Measurements from ENCODE around the gene GAPDHS. TPM values are rescaled to one million over a fixed set of nuclear protein-coding genes. Genes with fewer than 3 reads are reported as not detected.

The GAPDHS gene
- total RNA-seq, 1 donor from 2014 or later: not detected

DNA sequence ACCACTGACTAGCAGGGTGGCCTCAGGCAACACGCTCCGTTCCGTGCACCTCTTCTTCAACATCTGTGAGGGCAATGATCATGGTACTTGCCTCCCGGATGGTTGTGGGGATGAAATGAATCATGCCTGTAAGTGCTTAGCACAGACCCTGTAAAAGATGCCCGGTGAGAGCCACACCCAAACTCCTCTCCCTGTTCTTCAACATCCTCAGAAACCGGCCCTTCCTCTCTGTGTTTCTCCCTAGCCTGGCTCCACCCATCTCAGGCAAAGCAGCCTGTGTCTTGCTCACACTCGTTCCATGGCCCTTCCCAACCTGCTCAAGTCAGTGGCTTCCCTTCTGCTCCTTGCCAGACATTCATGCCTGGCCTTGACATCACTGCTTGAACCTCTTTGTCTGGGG, 14.0 kb upstream of the GAPDHS start:
- H3K4me1 Mint-ChIP-seq (ENCODE audit: low read depth, unreplicated experiment): no peaks in the 10 kb centered on the region
- peaks cover 6% of the 10 kb centered on the region for H3K9me3 Mint-ChIP-seq (ENCODE audit: unreplicated experiment)
- DNase-seq: no peak
- H3K36me3 Mint-ChIP-seq (ENCODE audit: unreplicated experiment): no peaks in the 10 kb centered on the region
- H3K27me3 Mint-ChIP-seq (ENCODE audit: unreplicated experiment): peaks cover 10% of the 10 kb centered on the region
- TF ChIP-seq CTCF (IDR thresholded peaks at IDR 0.05; ENCODE audit: partially characterized antibody, unreplicated experiment): no peak
- H3K4me3 Mint-ChIP-seq (ENCODE audit: unreplicated experiment): no peak overlapping the region
- no peak overlapping the region for H3K27ac Mint-ChIP-seq (ENCODE audit: unreplicated experiment)

- H3K27ac Mint-ChIP-seq (ENCODE audit: unreplicated experiment): no peak overlapping the region
- no peaks in the 10 kb centered on the region for H3K4me1 Mint-ChIP-seq (ENCODE audit: low read depth, unreplicated experiment)
- peaks cover 5% of the 10 kb centered on the region for H3K9me3 Mint-ChIP-seq (ENCODE audit: unreplicated experiment)
- DNase-seq: no peak
- H3K4me3 Mint-ChIP-seq (ENCODE audit: unreplicated experiment): no peak overlapping the region
- H3K27me3 Mint-ChIP-seq (ENCODE audit: unreplicated experiment): peaks cover 7% of the 10 kb centered on the region
- no peak for TF ChIP-seq CTCF (IDR thresholded peaks at IDR 0.05; ENCODE audit: partially characterized antibody, unreplicated experiment)
- H3K36me3 Mint-ChIP-seq (ENCODE audit: unreplicated experiment): no peaks in the 10 kb centered on the region
Measured at GRCh38 chr19:35521124-35521743, 12.0 kb upstream of the GAPDHS start.

DNA sequence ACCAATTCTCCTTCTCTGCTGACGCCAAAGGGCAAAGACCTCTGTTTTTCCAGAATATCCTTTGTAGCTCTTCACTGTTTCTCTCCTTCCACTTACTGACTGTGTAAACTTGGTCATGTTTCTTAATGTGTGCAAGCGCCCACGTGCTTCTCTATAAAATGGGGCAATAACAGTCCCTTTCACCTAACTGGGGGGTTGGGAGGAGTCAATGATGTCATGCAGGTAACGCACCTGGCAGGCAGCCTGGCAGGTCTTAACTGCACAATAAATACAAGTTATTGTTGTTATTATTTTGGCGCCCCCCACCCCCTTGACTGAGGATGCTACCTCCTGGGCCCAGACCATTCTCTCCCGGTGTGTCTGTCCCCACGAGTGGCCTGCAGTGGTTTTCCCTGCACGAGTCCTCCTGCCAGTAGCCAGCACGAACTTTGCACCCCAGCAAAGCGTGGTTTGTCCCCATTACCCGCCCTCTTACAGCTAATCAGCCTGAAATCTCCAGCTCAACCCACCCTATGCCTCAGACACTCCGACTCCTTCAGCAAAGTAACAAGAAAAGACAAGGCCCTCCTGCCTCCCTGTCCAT, 10.4 kb upstream of the GAPDHS start:
- no peak for DNase-seq
- Mint-ChIP-seq H3K4me3 (ENCODE audit: unreplicated experiment) (no peak overlapping the region), H3K27ac (ENCODE audit: unreplicated experiment) (no peak overlapping the region), H3K4me1 (ENCODE audit: low read depth, unreplicated experiment) (no peaks in the 10 kb centered on the region), H3K9me3 (ENCODE audit: unreplicated experiment) (peaks cover 1% of the 10 kb centered on the region), H3K36me3 (ENCODE audit: unreplicated experiment) (no peaks in the 10 kb centered on the region), H3K27me3 (ENCODE audit: unreplicated experiment) (peaks cover 4% of the 10 kb centered on the region)
- TF ChIP-seq CTCF (IDR thresholded peaks at IDR 0.05; ENCODE audit: partially characterized antibody, unreplicated experiment): no peak

DNA sequence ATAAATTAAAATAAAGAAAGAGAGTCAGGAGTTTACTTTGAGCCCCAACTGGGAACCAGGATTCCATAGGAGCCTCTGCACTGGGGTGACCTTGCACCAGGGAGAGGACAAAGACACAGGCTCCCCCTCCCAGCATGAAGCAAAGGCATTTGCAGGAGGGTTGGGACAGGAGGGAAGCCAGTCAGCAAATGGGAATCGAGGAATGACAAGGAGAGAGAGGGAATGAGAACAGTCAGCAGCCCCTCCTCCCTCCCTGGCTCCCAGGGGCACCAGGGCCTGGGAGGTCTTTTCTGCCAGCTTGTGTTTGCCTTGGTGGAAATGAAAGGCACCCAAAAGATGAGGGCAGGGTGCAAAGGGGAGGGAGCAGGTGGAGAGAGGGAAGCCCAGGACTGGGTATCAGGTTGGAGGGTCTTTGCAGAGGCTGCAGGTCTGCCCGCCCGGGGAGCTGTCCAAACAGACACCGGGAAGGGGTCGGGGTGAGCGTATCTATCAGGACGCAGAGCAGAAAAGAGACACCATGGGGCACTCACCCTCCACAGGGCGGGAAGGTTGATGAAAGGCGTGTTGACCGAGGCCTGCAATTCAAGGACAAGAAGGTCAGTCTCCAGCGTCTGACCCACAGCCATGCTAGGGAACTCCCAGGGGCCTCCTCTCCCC, 8.9 kb upstream of the GAPDHS start:
- no peak for TF ChIP-seq CTCF (IDR thresholded peaks at IDR 0.05; ENCODE audit: partially characterized antibody, unreplicated experiment)
- no peaks in the 10 kb centered on the region for H3K4me1 Mint-ChIP-seq (ENCODE audit: low read depth, unreplicated experiment)
- no peak for DNase-seq
- peaks cover 9% of the 10 kb centered on the region for H3K27me3 Mint-ChIP-seq (ENCODE audit: unreplicated experiment)
- H3K27ac Mint-ChIP-seq (ENCODE audit: unreplicated experiment): no peak overlapping the region
- peaks cover 1% of the 10 kb centered on the region for H3K9me3 Mint-ChIP-seq (ENCODE audit: unreplicated experiment)
- peaks cover 5% of the 10 kb centered on the region for H3K36me3 Mint-ChIP-seq (ENCODE audit: unreplicated experiment)
- no peak overlapping the region for H3K4me3 Mint-ChIP-seq (ENCODE audit: unreplicated experiment)

DNA sequence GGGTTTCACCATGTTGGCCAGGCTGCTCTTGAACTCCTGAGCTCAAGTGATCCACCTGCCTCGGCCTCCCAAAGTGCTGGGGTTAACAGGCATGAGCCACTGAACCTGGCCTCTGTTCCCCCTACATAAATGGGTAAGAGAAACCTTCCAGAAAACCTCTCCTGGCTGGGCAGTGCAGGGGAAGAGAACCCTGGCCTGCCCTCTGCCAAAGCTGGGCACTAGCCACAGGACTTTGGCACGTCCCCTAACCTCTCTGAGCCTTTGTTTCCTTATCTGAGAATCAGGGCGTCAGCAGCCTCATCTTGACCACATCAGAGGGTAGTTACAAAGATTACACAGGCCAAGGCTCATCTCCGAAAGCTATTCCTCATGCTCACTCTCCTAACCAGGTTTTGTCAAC, 7.4 kb upstream of the GAPDHS start:
- Mint-ChIP-seq H3K9me3 (ENCODE audit: unreplicated experiment) (no peaks in the 10 kb centered on the region), H3K4me3 (ENCODE audit: unreplicated experiment) (no peak overlapping the region), H3K27ac (ENCODE audit: unreplicated experiment) (no peak overlapping the region), H3K27me3 (ENCODE audit: unreplicated experiment) (peaks cover 11% of the 10 kb centered on the region), H3K36me3 (ENCODE audit: unreplicated experiment) (peaks cover 5% of the 10 kb centered on the region), H3K4me1 (ENCODE audit: low read depth, unreplicated experiment) (no peaks in the 10 kb centered on the region)
- no peak for DNase-seq
- TF ChIP-seq CTCF (IDR thresholded peaks at IDR 0.05; ENCODE audit: partially characterized antibody, unreplicated experiment): no peak
